Mesenchymal stem cell (in vitro differentiated cells and primary cell): ENCODE results near the gene CLDND2. TPM values are rescaled to one million over a fixed set of nuclear protein-coding genes. Genes with fewer than 3 reads are reported as not detected.

Source experiments
- DNase-seq: peaks from one replicate; pipeline ENCODE4 v3.0.0-alpha.2; 2013
- H2AFZ ChIP-seq: one replicate; pipeline ENCODE4 v1.6.1; 2013; ENCODE audit warnings: low read depth, mild to moderate bottlenecking, control low read depth, inconsistent platforms, low read length, moderate library complexity
- H2AK5ac ChIP-seq: 2 replicates; pipeline ENCODE4 v1.6.1; 2013; ENCODE audit warnings: low read length, moderate library complexity, mild to moderate bottlenecking, inconsistent platforms; ENCODE audit not compliant: severe bottlenecking
- H2BK120ac ChIP-seq: one replicate; pipeline ENCODE4 v1.6.1; 2013; ENCODE audit warnings: low read depth, mild to moderate bottlenecking, inconsistent platforms, low read length, moderate library complexity
- H2BK12ac ChIP-seq, 2 experiments: one replicate each; pipeline ENCODE4 v1.6.1; 2013; ENCODE audit warnings: inconsistent platforms in 2 of 2, low read length in 2 of 2, mild to moderate bottlenecking in 2 of 2, moderate library complexity in 2 of 2, control low read depth in 1 of 2
- H2BK15ac ChIP-seq: one replicate; pipeline ENCODE4 v1.6.1; 2013; ENCODE audit warnings: mild to moderate bottlenecking, low read depth, inconsistent platforms; ENCODE audit not compliant: poor library complexity, severe bottlenecking
- H2BK5ac ChIP-seq: 2 replicates; pipeline ENCODE4 v1.6.1; 2013; ENCODE audit warnings: low read depth, mild to moderate bottlenecking, low read length, control low read depth, inconsistent platforms; ENCODE audit not compliant: poor library complexity, severe bottlenecking
- H3K14ac ChIP-seq, 2 experiments: one replicate each; pipeline ENCODE4 v1.6.1; 2013; ENCODE audit warnings: inconsistent platforms in 2 of 2, low read length in 2 of 2, control low read depth in 1 of 2, mild to moderate bottlenecking in 1 of 2, moderate library complexity in 1 of 2
- H3K18ac ChIP-seq, 2 experiments: one replicate each; pipeline ENCODE4 v1.6.1; 2013; ENCODE audit warnings: inconsistent platforms in 2 of 2, low read length in 2 of 2, control low read depth in 1 of 2, low read depth in 1 of 2, mild to moderate bottlenecking in 1 of 2
- H3K23ac ChIP-seq, 2 experiments: one replicate each; pipeline ENCODE4 v1.6.1; 2013; ENCODE audit warnings: inconsistent platforms in 2 of 2, low read length in 2 of 2, mild to moderate bottlenecking in 2 of 2, moderate library complexity in 2 of 2, control low read depth in 1 of 2
- H3K27ac ChIP-seq: 2 replicates; pipeline ENCODE4 v1.5.1; 2013; ENCODE audit warnings: mild to moderate bottlenecking, moderate library complexity, low read length, control low read depth, inconsistent platforms; ENCODE audit not compliant: poor library complexity, severe bottlenecking
- H3K27me3 ChIP-seq, 2 experiments: 2 replicates each; pipeline versions ENCODE4 v1.6.1 to v1.7.0; 2013; ENCODE audit warnings: low read length in 2 of 2, mild to moderate bottlenecking in 2 of 2, moderate library complexity in 2 of 2, control low read depth in 1 of 2, inconsistent platforms in 1 of 2; ENCODE audit not compliant: control insufficient read depth in 1 of 2, insufficient read depth in 1 of 2
- H3K36me3 ChIP-seq, 2 experiments: 2 replicates each; pipeline versions ENCODE4 v1.6.1 to v1.7.0; 2013; ENCODE audit warnings: low read length in 2 of 2, control low read depth in 1 of 2, inconsistent platforms in 1 of 2, low read depth in 1 of 2, mild to moderate bottlenecking in 1 of 2; ENCODE audit not compliant: insufficient read depth in 2 of 2, control insufficient read depth in 1 of 2
- H3K4ac ChIP-seq, 2 experiments: one replicate each; pipeline ENCODE4 v1.6.1; 2013; ENCODE audit warnings: inconsistent platforms in 2 of 2, low read length in 2 of 2, mild to moderate bottlenecking in 2 of 2, moderate library complexity in 2 of 2, control low read depth in 1 of 2, low read depth in 1 of 2
- H3K4me1 ChIP-seq: 2 replicates; pipeline ENCODE4 v1.6.1; 2013; ENCODE audit warnings: low read depth, low read length, control low read depth; ENCODE audit not compliant: control insufficient read depth, insufficient read depth
- H3K4me2 ChIP-seq: 2 replicates; pipeline ENCODE4 v1.6.1; 2013; ENCODE audit warnings: low read length, mild to moderate bottlenecking, inconsistent platforms; ENCODE audit not compliant: poor library complexity, severe bottlenecking
- H3K4me3 ChIP-seq, 2 experiments: 2 replicates each; pipeline versions ENCODE4 v1.5.1 to v1.7.0; 2013; ENCODE audit warnings: low read length in 2 of 2, mild to moderate bottlenecking in 2 of 2, control low read depth in 1 of 2, low read depth in 1 of 2; ENCODE audit not compliant: insufficient read depth in 1 of 2
- H3K79me1 ChIP-seq: replicated peaks from 2 replicates; pipeline ENCODE4 v1.6.1; 2013; ENCODE audit warnings: mild to moderate bottlenecking, control low read depth, low read length, inconsistent platforms; ENCODE audit not compliant: poor library complexity, severe bottlenecking
- H3K9ac ChIP-seq: 2 replicates; pipeline ENCODE4 v1.7.0; 2013; ENCODE audit warnings: mild to moderate bottlenecking, low read length, moderate library complexity
- H3K9me3 ChIP-seq: 2 replicates; pipeline ENCODE4 v1.7.0; 2013; ENCODE audit warnings: mild to moderate bottlenecking, low read length; ENCODE audit not compliant: control insufficient read depth
- H4K8ac ChIP-seq: one replicate; pipeline ENCODE4 v1.6.1; 2013; ENCODE audit warnings: inconsistent platforms, mild to moderate bottlenecking, low read length, moderate library complexity
- H4K91ac ChIP-seq: one replicate; pipeline ENCODE4 v1.6.1; 2013; ENCODE audit warnings: mild to moderate bottlenecking, low read length, inconsistent platforms
- WGBS: methylation state at CpG from one replicate; pipeline ENCODE4 v1.1.7; 2013; ENCODE audit warnings: mixed read lengths; 5-methylcytosine and 5-hydroxymethylcytosine counted together
- polyA plus RNA-seq, 2 experiments: library from polyadenylated mRNA; stranded (reverse); fragments of 200-250 nt; gene quantifications; one replicate each; pipeline ENCODE4 v1.2.3, GENCODE V29; 2013

The CLDND2 gene, protein sequence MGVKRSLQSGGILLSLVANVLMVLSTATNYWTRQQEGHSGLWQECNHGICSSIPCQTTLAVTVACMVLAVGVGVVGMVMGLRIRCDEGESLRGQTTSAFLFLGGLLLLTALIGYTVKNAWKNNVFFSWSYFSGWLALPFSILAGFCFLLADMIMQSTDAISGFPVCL
- polyA plus RNA-seq (2013, experiment 1 of 2) = 2.7 TPM
- 2.5 TPM for polyA plus RNA-seq (2013, experiment 2 of 2)

DNA sequence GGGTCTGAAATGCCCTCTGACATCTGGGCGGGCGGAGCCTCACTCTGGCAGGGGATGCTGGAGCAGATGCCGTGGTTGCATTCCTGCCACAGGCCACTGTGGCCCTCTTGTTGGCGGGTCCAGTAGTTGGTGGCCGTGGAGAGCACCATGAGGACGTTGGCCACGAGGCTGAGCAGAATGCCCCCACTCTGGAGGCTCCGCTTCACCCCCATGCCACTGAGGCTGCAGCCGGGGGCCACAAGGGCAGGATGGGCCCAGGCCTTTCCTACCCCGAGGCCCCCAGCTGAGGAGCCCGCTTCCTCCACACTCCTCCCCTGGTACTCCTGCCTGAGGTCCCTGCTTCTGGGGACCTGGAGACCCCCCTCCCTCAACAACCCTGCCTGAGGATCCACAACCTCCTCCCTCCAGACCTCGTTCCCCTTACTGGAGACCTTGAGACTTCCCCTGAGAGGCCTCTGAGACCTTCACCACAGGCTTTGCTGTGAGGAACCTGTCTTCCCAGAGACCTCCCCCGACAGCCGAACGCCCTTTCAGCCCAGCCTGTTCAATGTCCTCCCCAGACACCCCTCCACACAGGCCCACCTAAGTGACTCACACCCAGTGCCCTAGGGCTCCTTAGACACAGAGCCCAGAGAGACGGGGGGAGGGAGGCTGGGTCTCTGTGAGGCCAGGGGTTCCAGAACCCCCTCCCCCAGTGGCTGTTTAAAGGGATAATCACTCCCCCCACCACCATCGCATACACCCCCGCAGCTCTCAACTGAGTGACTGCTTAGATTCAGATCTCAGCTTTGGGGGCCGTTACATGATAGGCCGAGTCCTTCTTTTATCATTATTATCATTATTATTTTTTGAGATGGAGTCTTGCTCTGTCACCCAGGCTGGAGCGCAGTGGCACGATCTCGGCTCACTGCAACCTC lies at the start of gene CLDND2:
Gene CLDND2, minus strand, starts transcription at position 638 of the 917 bp plus-strand sequence. Its CDS starts 426 bp downstream, at position 212.
- Histone ChIP-seq H3K9ac (peak within 1 kb of the TSS; percentile 94), H2AFZ (peak within 1 kb of the TSS; percentile 97), H3K14ac (peak within 1 kb of the TSS in 1 of 2 experiments; percentile 99), H3K4me1 (peaks cover 23% of the 10 kb centered on the region), H3K4ac (peak within 1 kb of the TSS; percentile 84 to 96), H3K27me3 (peaks cover 4 to 20% of the 10 kb centered on the region in 2 experiments), H3K23ac (peak within 1 kb of the TSS in 1 of 2 experiments; percentile 94), H2BK5ac (peak within 1 kb of the TSS; percentile 45), H4K91ac (peak within 1 kb of the TSS; percentile 95), H3K79me1 (peaks cover 19% of the 10 kb centered on the region), H3K9me3 (no peaks in the 10 kb centered on the region), H3K27ac (peak within 1 kb of the TSS; percentile 23), H2BK12ac (peak within 1 kb of the TSS; percentile 59 to 88), H4K8ac (peak within 1 kb of the TSS; percentile 93), H3K18ac (peak within 1 kb of the TSS; percentile 74 to 100), H2BK15ac (peak within 1 kb of the TSS; percentile 87), H2BK120ac (peak within 1 kb of the TSS; percentile 78), H3K4me2 (peak within 1 kb of the TSS; percentile 84), H3K36me3 (no peaks in the 10 kb centered on the region), H2AK5ac (peak within 1 kb of the TSS; percentile 71), H3K4me3 (peak within 1 kb of the TSS; percentile 85 to 90)
- DNase-seq = no peak
- WGBS = 62% methylated on average over 19 of the region's 23 CpGs

DNA sequence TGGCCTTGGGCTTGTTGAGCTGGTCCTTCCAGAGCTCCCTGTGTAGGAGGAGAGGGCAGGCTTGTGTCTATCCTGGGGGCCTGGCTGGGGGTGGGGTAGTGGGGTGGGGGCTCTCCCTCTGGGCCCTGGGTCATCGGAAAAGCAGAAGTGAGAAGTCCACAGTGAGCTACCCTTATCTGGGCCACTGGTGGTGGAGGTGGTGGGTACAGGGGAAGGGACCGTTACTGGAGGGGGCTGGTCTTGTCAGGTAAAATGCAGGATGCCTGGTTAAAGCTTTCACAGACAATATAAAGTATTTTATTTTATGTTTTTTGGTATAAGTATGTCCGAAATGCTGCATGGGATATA lies 49.0 kb upstream of the CLDND2 start:
- Histone ChIP-seq H3K4ac (no peak overlapping the region), H3K4me2 (no peak overlapping the region)

DNA sequence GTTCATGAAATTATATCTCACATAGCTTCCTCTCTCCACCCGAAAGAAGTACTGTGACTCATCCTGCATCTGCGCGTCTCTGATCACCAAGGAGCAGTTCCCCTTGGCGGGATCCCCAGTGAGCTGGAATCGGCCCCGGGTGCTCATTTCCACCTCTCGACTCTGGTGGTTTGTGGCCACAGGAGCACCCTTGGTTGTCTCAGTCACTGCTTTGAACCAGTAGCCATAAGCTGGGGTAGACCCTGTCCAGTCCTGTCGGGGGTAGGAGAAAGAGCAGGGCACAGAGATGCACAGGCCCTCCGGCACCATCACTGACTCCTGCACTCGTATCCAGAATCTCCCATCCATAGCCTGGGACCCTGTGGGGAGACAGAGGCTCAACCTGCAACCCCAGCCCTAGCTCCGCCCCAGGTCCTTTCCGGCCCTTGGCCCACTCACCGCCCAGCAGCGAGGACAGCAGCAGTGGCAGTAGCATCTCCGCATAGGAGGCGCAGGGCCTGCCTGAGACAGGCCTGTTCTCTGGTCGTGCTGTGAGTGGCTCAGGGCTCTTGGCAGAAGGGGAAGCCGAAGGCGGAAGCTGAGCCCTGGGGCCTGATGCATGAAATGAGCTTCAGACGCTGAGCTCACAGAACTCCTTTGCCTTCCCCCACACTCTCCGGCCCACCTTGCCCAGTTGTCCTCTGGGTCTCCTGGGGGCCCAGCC lies 48.5 kb upstream of the CLDND2 start, which contains the start of gene SIGLEC10:
Gene SIGLEC10, minus strand, starts transcription at position 536 of the 703 bp plus-strand sequence. Its CDS starts 61 bp downstream, at position 475.
- Histone ChIP-seq H4K8ac (no peak within 1 kb of the TSS), H3K79me1 (no peaks in the 10 kb centered on the region), H4K91ac (no peak within 1 kb of the TSS), H3K14ac (no peak within 1 kb of the TSS), H2BK120ac (no peak within 1 kb of the TSS), H3K4ac (no peak within 1 kb of the TSS), H2AK5ac (no peak within 1 kb of the TSS), H3K9me3 (no peaks in the 10 kb centered on the region), H3K23ac (no peak within 1 kb of the TSS), H2BK15ac (no peak within 1 kb of the TSS), H2BK5ac (no peak within 1 kb of the TSS), H3K9ac (no peak within 1 kb of the TSS), H2BK12ac (no peak within 1 kb of the TSS), H3K4me1 (no peaks in the 10 kb centered on the region), H3K18ac (no peak within 1 kb of the TSS), H3K27ac (no peak within 1 kb of the TSS), H3K36me3 (no peaks in the 10 kb centered on the region), H3K27me3 (peaks cover 0 to 27% of the 10 kb centered on the region in 2 experiments), H3K4me2 (no peak within 1 kb of the TSS), H3K4me3 (no peak within 1 kb of the TSS), H2AFZ (no peak within 1 kb of the TSS)
- no peak for DNase-seq
- WGBS = 74% methylated on average over 17 of the region's 21 CpGs

More for the DNA sequence above, 49.0 kb upstream of the CLDND2 start:
- Histone ChIP-seq H3K9me3 (no peaks in the 10 kb centered on the region), H2BK12ac (no peak overlapping the region), H3K18ac (no peak overlapping the region), H3K36me3 (no peaks in the 10 kb centered on the region), H2AFZ (no peak overlapping the region), H3K27me3 (peaks cover 0 to 30% of the 10 kb centered on the region in 2 experiments), H3K4me1 (no peaks in the 10 kb centered on the region), H2BK5ac (no peak overlapping the region), H4K8ac (no peak overlapping the region), H3K27ac (no peak overlapping the region), H2BK120ac (no peak overlapping the region), H2BK15ac (no peak overlapping the region), H3K9ac (no peak overlapping the region), H3K4me3 (no peak overlapping the region), H2AK5ac (no peak overlapping the region), H3K79me1 (no peaks in the 10 kb centered on the region), H3K23ac (no peak overlapping the region), H4K91ac (no peak overlapping the region), H3K14ac (no peak overlapping the region)
- WGBS = 100% methylated on average over 1 of the region's 3 CpGs
- no peak for DNase-seq
